GM03348 (cell line): ENCODE measurements around the gene ARL6IP1.
"Not testable (repeated sequence)": the region's sequence is repeated elsewhere in the genome, so short reads cannot be mapped to it uniquely, and the experiment has no call there.

Experiments used
- DNase-seq: peaks from one replicate; pipeline ENCODE4 v3.0.0; 2012; ENCODE audit warnings: low spot score

Gene ARL6IP1

DNA sequence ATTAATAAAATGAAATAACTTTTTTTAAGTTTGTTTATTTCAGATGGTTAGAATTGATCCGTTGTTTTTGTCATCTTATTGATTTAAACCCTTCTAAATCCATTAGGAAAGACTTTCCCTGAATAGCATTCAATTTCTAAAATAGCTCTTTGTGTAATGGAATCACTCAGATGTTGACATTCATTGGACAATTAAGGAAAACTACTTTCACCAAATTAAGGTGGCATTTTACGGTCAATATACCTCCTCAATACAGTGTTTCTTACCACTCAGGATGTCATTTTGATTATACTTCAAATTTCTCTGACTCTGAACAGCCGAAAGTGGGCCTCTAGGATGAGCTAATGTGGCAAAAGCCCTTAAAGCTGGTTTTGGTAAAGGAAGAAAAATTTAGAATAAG is 1.8 kb downstream of the ARL6IP1 start:
- no peak for DNase-seq

DNA sequence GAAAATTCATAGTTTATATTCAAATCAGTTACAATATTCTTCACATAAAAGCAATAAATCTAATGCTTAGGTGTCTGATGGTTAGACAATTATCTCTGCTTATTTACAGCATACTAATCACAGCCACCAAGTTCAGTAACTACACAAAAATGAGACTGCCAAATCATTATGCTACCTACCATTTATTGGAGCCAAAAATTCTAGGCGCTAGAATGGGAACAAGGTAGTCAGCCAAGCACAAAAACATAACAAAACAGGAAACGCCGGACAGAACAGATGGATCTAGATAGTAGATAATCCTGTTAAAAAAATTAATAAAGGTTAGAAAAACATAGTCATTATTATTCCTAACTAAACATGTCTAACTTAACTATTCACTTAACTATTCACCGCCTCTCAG is 3.6 kb downstream of the ARL6IP1 start:
- DNase-seq: no peak

DNA sequence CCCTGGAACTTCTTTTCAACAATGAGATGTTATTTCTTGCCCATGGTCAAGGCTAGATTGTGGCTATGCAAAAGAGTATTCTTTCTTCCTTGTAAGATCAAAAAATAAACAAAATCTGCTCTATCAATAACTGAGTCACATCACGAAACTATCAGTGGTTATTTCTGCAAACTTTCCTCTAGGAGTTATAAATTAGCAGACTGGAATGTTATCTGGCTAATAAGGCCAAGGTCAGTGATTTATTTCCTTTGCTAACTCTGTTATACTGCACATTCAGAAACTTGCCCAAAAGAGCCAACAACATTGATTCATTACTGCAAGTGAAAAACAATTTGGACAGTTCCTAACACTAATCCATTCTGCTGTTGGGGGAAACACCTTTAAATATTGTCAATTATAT is 5.0 kb downstream of the ARL6IP1 start:
- DNase-seq: no peak

DNA sequence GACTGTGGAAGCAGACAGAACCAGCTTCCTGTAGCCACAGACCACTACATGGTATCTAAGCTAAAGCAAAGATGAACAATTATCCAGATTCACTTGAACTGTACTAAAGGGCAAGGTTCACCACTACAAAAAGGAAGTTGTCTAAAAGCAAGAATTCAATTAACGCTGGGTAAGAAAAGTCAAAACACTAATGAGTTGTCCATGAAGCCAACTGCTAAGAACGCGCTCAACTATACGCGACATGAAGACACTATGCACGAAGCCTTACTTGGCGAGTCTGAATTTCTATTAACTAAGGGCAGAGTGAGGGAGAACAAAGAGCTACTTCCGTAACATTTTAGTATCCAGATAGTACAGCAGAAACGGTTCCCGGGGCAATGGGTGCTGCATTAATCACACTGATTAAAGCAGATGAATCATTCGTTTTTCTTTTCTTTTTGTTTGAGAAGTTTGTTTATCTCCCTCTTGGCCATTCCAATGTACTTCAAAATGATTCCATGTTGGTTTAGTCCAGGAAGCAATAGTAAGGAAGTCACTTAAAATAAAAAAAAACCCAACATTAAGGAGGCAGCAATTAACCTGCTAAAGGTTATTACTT is 8.4 kb downstream of the ARL6IP1 start:
- DNase-seq: no peak

DNA sequence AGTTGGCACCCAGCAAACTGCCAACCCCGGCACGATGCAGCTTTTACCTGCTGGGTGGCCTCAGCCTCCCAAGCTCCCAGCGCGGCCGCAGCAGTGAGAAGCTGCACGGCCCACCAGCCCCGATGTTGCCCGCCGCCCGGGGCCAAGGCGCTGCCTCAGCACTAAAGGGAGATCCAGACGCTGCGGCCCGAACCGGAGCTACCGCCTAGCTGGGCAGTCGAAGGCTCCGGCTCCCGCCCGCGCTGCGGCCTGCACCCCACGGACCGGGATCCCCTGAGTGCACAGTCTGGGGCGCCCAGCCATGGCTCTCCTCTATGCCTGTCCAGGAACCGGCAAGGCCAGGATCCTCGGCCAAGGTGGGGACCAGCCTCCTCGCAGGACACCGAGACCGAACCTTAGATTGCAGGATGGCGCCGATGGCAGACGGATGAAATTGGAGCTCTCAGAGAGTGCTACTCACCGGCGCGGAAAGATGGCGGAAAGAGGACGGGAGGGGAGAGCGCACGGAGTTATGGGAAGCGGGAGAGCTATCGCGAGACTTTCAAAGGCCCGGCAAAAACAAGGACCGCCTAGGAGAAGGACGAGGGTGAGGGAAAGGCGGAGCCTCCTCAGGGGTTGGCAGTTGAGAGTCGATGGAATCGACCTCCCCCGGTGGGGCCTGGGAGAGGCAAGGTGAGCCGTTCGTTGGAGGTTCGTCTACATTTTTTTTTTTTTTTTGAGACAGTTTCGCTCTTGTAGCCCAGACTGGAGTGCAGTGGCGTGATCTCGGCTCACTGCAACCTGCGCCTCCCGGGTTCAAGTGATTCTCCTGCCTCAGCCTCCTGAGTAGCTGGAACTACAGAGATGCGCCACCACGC is 11.3 kb downstream of the ARL6IP1 start, which contains the start of gene RPS15A:
Gene RPS15A, minus strand, starts transcription at position 485 of the 857 bp plus-strand sequence. CDS start 1,221 bp downstream, outside the sequence.
- DNase-seq: peak; percentile 98

DNA sequence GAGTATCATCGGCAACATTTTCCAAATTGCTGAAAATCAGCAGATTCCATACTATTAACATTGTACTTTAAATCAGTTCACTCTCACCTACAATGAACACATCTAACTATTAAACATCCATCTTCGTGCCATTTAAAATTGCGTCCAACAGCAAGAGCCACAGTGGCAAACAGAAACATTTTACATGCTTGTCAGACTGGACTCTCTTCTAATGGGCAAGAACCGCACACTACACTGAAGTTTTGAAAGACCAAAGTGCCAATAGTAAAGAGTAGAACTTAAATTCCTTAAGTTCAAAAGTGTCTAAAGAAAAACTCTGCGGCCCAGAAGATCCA is 11.9 kb downstream of the ARL6IP1 start:
- no peak for DNase-seq

DNA sequence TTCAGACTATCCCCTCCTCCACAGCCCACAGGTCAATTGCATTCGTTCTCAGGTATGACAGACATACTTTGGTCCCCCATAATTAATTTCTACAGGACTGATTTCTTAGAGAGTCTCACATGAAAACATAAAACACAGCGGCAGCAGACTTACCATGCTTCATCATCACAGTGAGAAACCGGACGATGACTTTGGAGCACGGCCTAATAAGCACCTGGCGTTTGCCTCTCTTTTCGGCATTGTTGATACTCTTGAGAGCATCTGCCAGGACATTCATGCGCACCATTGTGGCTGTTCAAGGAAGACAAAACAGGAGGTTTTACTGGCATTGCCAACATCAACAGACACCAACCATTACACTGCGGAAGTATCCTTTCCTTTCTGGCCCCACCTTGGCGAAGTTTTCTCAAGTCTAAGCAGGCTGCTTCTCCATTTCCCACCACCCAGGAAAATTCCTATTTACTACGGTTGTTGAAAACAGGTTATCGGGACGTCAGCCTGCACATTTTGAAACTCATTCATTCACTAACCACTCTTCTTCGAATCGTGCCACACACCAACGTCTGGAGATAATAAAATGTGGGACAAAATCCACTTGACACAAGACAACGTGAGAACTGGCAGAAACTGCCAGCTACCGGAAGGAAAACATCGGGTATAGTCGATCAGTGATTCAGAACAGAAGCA is 12.4 kb downstream of the ARL6IP1 start:
- peak; percentile 24 for DNase-seq

DNA sequence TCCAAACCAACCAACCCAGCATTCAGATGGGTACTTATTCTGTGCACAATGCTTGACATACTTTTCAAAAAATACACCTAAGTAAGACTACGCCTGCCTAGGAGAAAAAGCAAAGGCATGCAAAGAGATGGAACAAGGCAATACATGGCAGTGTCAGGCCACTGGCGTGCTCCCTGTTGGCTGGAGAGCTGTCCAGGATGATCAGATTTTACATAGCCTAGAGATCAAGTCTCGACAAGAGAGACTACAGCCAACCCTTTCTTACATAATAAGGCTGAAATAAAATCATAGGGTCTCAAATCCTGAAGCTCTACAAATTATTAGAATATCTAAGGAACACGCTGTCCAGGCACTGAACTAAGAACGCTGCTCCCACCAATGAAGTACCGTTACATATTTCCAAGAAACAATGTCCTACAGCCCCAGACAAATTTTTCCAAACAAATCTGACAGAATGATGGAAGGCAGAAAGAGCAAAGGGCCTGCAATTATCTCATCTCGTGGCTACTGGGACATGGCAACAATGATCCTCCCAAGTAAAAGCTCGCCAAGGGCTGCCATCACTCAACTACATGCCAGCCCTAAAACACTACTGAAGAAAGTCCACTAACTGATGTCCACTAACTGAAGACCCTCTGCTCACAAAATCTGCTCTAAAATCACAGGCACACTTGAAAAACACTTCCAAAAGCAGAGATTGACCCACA is 16.3 kb downstream of the ARL6IP1 start:
- no peak for DNase-seq

DNA sequence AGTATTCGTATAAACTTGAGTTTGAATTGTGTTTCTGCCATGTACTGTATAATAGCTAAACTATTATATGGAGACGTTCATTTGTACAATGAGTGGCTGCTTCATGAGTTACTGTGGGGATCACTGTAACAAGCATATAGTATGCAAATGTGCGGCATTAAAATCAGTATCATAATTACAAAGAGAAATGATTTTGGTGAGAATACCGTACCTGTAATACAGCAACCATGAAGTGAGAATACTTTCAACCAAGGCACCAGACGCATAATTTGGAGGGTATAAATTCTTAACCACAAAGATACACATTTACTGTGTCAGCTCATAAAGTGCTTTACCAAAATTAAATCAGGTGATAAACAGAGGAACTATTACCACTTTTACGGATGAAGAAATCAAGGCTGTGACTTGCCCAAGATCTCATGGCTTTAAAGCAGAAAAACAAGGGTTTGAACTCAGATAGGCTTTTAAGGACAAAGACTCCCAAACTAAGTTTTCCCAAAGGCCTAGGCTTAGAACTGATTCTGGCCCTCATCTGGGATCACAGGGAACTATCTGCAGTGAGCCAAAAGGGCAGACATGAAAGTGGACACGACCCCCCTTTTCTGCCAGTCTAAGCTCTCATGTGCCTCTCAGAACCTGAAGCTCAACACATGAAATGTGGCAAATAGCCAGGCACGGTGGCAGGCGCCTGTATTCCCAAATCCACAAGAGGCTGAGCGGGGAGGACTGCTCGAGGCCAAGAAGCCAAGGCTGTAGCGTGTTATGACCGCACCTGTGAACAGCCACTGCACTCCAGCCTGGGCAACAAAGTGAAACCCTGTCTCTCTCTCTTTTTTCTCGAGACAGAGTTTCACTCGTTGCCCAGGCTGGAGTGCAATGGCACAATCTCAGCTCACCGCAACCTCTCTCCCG is 17.7 kb downstream of the ARL6IP1 start:
- no peak for DNase-seq

DNA sequence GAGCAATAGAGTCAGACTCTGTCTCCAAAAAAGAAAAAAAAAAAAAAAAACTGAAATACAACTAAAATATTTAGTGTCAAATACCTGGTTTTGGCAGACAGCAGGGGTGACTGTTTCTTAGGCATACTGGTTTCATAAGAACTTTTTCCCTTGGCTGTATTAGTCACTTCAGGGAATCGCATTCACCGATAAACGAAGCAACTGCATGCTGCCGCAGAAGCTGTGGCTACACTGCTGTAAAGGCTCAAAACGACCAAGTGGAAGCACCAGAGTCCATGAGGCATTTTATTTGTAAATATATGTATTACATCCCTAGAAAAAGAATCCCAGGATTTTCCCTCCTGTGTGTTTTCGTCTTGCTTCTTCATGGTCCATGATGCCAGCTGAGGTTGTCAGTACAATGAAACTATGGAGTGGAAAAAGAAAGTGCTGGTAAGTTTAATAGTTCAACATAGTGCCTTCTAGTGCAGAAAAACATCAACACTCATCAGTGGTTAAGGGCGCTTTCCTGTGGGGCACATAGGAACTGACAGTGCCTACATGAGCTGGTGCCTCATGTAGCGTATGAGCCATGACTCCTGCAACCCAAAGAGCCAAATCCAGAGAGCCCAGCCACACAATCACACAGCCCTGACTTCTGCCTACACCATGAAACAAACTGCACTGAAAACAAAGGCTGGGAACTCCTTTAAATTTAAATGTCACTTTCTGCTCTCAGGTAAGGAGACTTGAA is 18.5 kb downstream of the ARL6IP1 start:
- DNase-seq: no peak

DNA sequence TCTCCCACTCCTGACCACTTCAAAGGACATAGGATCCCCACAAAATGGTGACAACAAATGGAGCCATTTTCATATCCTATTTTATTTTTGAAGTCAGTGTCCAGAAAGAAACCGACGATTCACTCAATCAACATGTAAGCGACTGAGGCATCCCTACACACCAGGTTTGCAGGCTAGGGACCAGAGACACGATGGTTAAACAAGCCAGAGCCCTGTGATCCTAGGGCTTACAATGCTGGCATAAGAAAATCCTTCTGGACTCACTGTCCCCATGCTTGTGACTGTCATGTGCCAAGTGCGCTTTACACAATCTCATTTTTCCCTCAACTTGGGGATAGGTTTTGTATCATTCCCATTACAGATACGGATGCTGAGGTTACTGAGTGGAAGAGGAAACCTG is 20.1 kb downstream of the ARL6IP1 start:
- not testable (repeated sequence) for DNase-seq

DNA sequence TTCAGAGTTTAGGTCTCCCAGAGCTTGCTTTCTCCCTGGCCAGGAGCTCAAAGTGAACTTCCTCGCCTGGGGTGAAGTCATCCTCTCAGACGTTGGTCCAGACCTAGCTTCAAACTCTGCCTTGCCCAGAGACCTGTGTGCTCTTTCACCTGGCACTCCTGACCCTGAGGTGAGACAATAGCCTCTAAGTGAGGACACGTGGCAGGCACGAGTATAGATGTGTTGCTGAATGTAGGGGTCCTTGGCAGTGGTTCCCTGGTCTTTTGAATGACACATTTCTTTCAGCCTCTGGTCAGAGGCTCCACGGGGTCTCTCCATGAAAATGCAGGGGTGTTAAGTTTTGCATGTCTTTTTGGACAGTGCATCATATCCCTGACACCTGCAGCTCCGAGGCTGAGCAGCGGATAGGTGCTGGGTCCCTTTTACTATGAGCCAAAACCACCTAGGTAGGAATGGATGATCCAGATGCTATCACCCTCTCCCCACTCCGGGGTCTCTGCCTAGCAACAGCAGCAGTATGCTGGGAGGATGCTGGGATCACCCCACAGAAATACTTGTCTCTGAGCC is 20.8 kb downstream of the ARL6IP1 start:
- DNase-seq: not testable (repeated sequence)

DNA sequence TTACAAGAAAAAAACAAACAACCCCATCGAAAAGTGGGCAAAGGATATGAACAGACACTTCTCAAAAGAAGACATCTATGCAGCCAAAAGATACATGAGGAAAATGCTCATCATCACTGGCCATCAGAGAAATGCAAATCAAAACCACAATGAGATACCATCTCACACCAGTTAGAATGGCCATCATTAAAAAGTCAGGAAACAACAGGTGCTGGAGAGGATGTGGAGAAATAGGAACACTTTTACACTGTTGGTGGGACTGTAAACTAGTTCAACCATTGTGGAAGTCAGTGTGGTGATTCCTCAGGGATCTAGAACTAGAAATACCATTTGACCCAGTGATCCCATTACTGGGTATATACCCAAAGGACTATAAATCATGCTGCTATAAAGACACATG is 23.7 kb downstream of the ARL6IP1 start:
- not testable (repeated sequence) for DNase-seq

DNA sequence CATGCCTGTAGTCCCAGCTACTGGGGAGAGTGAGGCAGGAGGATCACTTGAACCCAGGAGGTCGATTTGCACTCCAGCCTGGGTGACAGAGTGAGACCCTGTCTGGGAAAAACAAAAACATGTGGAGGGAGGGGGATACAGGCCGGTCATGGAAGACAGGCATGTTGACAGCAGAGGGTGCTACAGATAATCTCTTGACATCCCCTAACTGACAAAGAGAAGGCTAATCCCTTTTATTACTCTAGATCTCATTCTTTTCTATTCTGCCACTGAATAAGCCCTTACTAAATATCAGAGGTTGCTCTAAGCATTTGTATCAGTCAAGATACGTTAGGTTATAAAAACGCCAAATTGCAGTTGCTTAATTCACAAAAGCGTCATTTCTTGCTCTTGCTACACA is 25.0 kb downstream of the ARL6IP1 start:
- not testable (repeated sequence) for DNase-seq

DNA sequence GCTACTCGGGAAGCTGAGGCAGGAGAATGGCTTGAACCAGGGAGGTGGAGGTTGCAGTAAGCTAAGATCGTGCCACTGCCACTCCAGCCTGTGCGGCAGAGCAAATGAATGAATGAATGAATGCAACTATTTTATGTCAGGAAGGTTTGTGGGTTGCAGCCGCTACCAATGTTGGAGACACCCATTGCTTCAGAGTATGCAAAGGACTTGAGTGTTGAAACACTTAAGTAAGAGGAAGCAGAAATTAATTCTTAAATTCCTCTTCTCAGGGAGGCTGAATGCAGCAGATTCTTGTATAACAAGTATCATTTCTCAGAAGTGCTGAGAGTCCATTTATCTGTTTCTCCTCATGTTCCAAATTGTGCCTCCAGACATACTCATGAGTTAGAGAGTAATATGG is 26.7 kb downstream of the ARL6IP1 start:
- DNase-seq: not testable (repeated sequence)

DNA sequence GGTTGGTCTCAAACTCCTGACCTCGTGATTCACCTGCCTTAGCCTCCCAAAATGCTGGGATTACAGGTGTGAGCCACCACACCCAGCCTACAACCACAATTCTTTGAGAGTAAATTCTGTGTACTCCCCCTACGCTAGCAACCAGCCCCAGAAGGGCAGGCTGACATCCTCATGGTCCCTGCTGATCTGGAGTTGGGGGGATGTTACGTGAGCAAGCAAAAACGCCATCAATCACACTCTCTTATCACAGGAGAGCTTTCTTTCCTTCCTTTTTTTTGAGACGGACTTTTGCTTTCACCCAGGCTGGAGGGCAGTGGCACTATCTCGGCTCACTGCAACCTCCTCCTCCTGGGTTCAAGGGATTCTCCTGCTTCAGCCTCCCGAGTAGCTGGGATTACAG is 29.2 kb downstream of the ARL6IP1 start:
- not testable (repeated sequence) for DNase-seq

DNA sequence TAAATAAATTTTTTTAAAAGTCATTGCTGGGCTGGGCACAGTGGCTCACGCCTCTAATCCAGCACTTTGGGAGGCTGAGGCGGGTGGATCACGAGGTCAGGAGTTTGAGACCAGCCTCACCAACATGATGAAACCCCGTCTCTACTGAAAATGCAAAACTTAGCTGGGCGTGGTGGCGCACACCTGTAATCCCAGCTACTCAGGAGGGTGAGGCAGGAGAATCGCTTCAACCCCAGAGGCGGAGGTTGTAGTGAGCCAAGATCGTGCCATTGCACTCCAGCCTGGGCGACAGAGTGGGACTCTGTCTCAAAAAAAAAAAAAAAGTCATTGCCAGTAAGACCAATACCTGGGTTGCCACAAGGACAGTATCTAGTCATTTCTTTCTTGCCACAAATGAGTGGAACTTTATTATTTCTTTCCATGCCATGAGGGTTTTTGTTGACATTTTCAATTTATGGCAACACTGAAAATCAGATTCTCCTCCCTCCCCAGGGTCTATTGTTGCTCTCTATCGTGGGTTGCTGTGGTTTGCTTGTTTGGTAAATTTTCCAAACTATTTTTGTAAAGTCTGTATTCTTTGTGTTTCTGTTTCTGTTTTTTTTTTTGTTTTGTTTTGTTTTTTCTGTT is 30.9 kb downstream of the ARL6IP1 start:
- DNase-seq: not testable (repeated sequence)

DNA sequence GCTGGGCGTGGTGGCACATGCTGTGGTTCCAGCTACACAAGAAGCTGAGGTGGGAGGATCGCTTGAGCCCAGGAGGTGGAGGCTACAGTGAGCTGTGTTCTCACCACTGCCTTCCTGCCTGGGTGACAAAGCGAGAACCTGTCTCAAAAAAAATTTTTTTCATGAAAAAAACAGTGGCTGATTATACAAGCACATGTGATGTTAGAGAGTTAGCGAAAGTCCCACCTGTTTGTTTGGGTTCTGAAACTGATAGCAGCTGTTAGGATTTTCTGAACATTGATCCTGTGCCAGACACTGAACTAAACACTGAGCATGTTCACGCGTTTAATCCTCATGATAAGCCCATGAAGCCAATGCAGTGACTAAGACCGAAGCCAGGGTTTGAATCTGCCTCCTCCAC is 34.1 kb downstream of the ARL6IP1 start:
- not testable (repeated sequence) for DNase-seq

DNA sequence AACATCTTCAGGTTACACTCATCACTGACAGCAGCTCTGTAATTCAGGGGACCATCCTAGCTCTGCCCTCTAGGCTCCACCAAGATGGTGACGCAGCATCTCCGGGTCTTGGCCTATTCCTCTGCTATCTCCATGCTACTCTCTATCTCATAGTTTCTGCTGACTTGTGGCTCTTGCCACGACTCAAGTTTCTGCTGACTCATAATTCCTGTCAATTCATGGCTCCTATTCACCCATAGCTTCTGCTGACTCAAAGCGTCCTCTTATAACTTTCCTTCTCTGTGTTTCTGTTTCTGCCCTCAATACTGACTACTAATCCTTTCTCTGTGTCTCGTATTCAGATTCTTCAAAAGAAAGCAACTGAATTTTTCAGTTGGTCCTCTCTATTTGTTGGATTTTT is 38.6 kb downstream of the ARL6IP1 start:
- DNase-seq: not testable (repeated sequence)
